Vagina (tissue), 2 donors: ENCODE measurements around the gene SAMD10. TPM values are rescaled to one million over a fixed set of nuclear protein-coding genes. Genes with fewer than 3 reads are reported as not detected.
A peak's percentile ranks its signal among the peaks of the same experiment; 100 is the strongest.

ENCODE experiments used
- DNase-seq, 2 donors: peaks; one replicate each; pipeline ENCODE4 v3.0.0-alpha.2; 2017; ENCODE audit errors: extremely low spot score in 2 of 2
- H3K27ac ChIP-seq: fragments of 200-600 bp; sonication (generic); one replicate; pipeline ENCODE4 v1.5.1; 2019
- H3K27me3 ChIP-seq: fragments of 200-600 bp; sonication (generic); one replicate; pipeline ENCODE4 v1.5.1; 2019
- H3K36me3 ChIP-seq, 2 donors: fragments of 200-600 bp; sonication (generic); one replicate each; pipeline ENCODE4 v1.5.1; 2017 to 2019
- H3K4me1 ChIP-seq: fragments of 200-600 bp; sonication (generic); one replicate; pipeline ENCODE4 v1.5.1; 2019
- H3K4me3 ChIP-seq, 2 donors: fragments of 200-600 bp; sonication (generic); 1 replicate in 1 of 2; 2 replicates in 1 of 2; pipeline ENCODE4 v1.5.1; 2016 to 2019
- H3K9me3 ChIP-seq: fragments of 200-600 bp; sonication (generic); one replicate; pipeline ENCODE4 v1.5.1; 2019
- CTCF ChIP-seq, 3 experiments: fragments of 450-650 bp in 2 of 3; fragments of 200-600 bp in 1 of 3; sonication (generic) in 1 of 3; IDR thresholded peaks; one replicate each; pipeline ENCODE4 v1.5.1; 2017 to 2019; ENCODE audit warnings: antibody characterized with exemption in 3 of 3, mild to moderate bottlenecking in 2 of 3, moderate library complexity in 2 of 3
- POLR2A ChIP-seq, 2 donors: fragments of 450-650 bp; IDR thresholded peaks; one replicate each; pipeline ENCODE4 v1.6.1; 2017; ENCODE audit warnings: antibody characterized with exemption in 2 of 2, mild to moderate bottlenecking in 2 of 2, moderate library complexity in 2 of 2
- POLR2AphosphoS5 ChIP-seq, 2 donors: sonication (generic); formaldehyde crosslinking; IDR thresholded peaks; one replicate each; pipeline ENCODE4 v1.9.0; 2017; ENCODE audit warnings: antibody characterized with exemption in 2 of 2, mild to moderate bottlenecking in 2 of 2, low read depth in 1 of 2; ENCODE audit not compliant: insufficient read depth in 1 of 2
- intact Hi-C: fragments of 100-400 bp; cut with DNase I; formaldehyde crosslinking; loops from one replicate; pipeline ENCODE4 v1.15.1; 2023
- total RNA-seq: library from RNA; depleted of rRNA; stranded (reverse); fragments of >200 nt; gene quantifications from one replicate; pipeline ENCODE4 v1.2.3, GENCODE V29; 2016

The SAMD10 gene
- total RNA-seq, 1 donor from 2014 or later: 11.8 TPM

- Histone ChIP-seq H3K36me3 (peaks cover 0 to 34% of the 10 kb centered on the region in 2 donors), H3K27me3 (no peaks in the 10 kb centered on the region), H3K27ac (no peak overlapping the region), H3K9me3 (no peaks in the 10 kb centered on the region), H3K4me3 (no peak overlapping the region), H3K4me1 (peaks cover 32% of the 10 kb centered on the region)
- DNase-seq: no peak
- intact Hi-C loops: no loop called here
- no peak for TF ChIP-seq POLR2AphosphoS5 (IDR thresholded peaks at IDR 0.05; ENCODE audit: insufficient read depth in 1 of 2, low read depth in 1 of 2)
- TF ChIP-seq POLR2A (IDR thresholded peaks at IDR 0.05): no peak
- TF ChIP-seq CTCF (IDR thresholded peaks at IDR 0.05): no peak
Measured at GRCh38 chr20:63958964-63959698, 20.3 kb downstream of the SAMD10 start.

GRCh38 chr20:63958471-63958870 lies 21.0 kb downstream of the SAMD10 start:
- no peak overlapping the region for H3K27ac ChIP-seq
- peaks cover 0 to 27% of the 10 kb centered on the region in 2 donors for H3K36me3 ChIP-seq
- peaks cover 39% of the 10 kb centered on the region for H3K4me1 ChIP-seq
- no peak for DNase-seq
- intact Hi-C loops: no loop called here
- H3K4me3 ChIP-seq: no peak overlapping the region
- H3K9me3 ChIP-seq: no peaks in the 10 kb centered on the region
- no peaks in the 10 kb centered on the region for H3K27me3 ChIP-seq
- TF ChIP-seq POLR2A (IDR thresholded peaks at IDR 0.05) (no peak), POLR2AphosphoS5 (IDR thresholded peaks at IDR 0.05; ENCODE audit: insufficient read depth in 1 of 2, low read depth in 1 of 2) (no peak), CTCF (IDR thresholded peaks at IDR 0.05) (no peak)

GRCh38 chr20:63957690-63958441 lies 21.6 kb downstream of the SAMD10 start:
- Histone ChIP-seq H3K27me3 (no peaks in the 10 kb centered on the region), H3K9me3 (no peaks in the 10 kb centered on the region), H3K4me1 (peaks cover 45% of the 10 kb centered on the region), H3K4me3 (peak overlapping the region in 1 of 2 donors; percentile 99), H3K36me3 (peaks cover 0 to 25% of the 10 kb centered on the region in 2 donors), H3K27ac (peak overlapping the region; percentile 70)
- TF ChIP-seq CTCF (IDR thresholded peaks at IDR 0.05): no peak
- TF ChIP-seq POLR2AphosphoS5 (IDR thresholded peaks at IDR 0.05; ENCODE audit: insufficient read depth in 1 of 2, low read depth in 1 of 2): no peak
- no peak for TF ChIP-seq POLR2A (IDR thresholded peaks at IDR 0.05)
- intact Hi-C loops: no loop called here
- no peak for DNase-seq

- TF ChIP-seq POLR2AphosphoS5 (IDR thresholded peaks at IDR 0.05; ENCODE audit: insufficient read depth in 1 of 2, low read depth in 1 of 2): peak in 1 of 2 donors; percentile 63
- peak in 1 of 3 experiments; percentile 13 for TF ChIP-seq CTCF (IDR thresholded peaks at IDR 0.05)
- TF ChIP-seq POLR2A (IDR thresholded peaks at IDR 0.05): no peak
- Histone ChIP-seq H3K4me3 (peak overlapping the region; percentile 93 to 99), H3K27me3 (no peaks in the 10 kb centered on the region), H3K36me3 (peaks cover 0 to 20% of the 10 kb centered on the region in 2 donors), H3K4me1 (peaks cover 52% of the 10 kb centered on the region), H3K9me3 (no peaks in the 10 kb centered on the region), H3K27ac (peak overlapping the region; percentile 70)
- DNase-seq: no peak
- intact Hi-C loops: no loop called here
Measured at GRCh38 chr20:63957004-63957689, 22.3 kb downstream of the SAMD10 start.
